Activated naive CD8-positive, alpha-beta T cell (primary cell): Measurements from ENCODE around the gene HSDL1.
A peak's percentile ranks its signal among the peaks of the same experiment; 100 is the strongest.

ENCODE experiments used
- H3K27ac Mint-ChIP-seq: one replicate; pipeline ENCODE4 v1.8.0; 2021; ENCODE audit warnings: mixed read lengths
- H3K27me3 Mint-ChIP-seq: one replicate; pipeline ENCODE4 v1.8.0; 2021; ENCODE audit warnings: mixed read lengths
- H3K36me3 Mint-ChIP-seq: one replicate; pipeline ENCODE4 v1.8.0; 2021; ENCODE audit warnings: mixed read lengths
- H3K4me1 Mint-ChIP-seq: one replicate; pipeline ENCODE4 v1.8.0; 2021; ENCODE audit warnings: low read depth, mixed read lengths
- H3K4me3 Mint-ChIP-seq: one replicate; pipeline ENCODE4 v1.8.0; 2021; ENCODE audit warnings: mild to moderate bottlenecking, mixed read lengths
- H3K9me3 Mint-ChIP-seq: one replicate; pipeline ENCODE4 v1.8.0; 2021; ENCODE audit warnings: low read depth, mixed read lengths

HSDL1 gene

DNA sequence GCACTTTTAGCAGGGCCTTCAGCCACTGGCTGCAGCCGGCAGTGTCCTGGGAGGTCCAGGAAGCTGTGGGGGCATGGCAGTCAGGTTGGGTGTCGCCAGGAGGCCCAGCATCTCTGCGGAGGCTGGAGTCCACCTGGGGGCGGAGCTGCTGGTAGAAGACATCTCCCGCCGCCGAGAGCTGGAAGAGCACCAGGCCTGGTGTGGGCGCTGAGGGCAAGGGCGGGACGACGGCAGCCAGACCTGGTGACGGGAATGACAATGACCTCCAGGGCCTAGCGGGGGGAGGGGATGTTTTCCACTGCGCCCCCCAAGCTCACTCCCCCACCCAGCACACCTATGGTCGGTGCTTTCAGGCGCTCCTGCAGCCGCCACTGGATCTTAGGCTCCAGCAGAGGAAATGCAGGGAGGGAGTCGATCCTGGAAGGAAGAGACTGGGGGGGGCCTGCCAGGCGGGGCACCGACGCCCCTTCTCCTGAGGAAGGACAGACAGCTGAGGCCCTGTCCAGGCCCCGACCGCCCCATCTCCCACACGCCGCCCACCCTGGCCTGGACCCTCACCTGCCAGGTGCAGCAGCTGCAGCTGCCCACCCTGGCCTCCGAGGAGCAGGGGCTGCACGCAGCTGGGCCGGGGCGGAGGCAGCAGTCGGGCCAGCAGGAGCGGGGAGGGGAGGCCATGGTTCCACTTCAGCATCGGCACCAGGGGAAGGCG is 34.8 kb upstream of the HSDL1 start:
- no peaks in the 10 kb centered on the region for H3K9me3 Mint-ChIP-seq
- no peaks in the 10 kb centered on the region for H3K27me3 Mint-ChIP-seq
- no peak overlapping the region for H3K4me3 Mint-ChIP-seq
- H3K36me3 Mint-ChIP-seq: peaks cover 3% of the 10 kb centered on the region
- no peak overlapping the region for H3K27ac Mint-ChIP-seq
- peaks cover 20% of the 10 kb centered on the region for H3K4me1 Mint-ChIP-seq

DNA sequence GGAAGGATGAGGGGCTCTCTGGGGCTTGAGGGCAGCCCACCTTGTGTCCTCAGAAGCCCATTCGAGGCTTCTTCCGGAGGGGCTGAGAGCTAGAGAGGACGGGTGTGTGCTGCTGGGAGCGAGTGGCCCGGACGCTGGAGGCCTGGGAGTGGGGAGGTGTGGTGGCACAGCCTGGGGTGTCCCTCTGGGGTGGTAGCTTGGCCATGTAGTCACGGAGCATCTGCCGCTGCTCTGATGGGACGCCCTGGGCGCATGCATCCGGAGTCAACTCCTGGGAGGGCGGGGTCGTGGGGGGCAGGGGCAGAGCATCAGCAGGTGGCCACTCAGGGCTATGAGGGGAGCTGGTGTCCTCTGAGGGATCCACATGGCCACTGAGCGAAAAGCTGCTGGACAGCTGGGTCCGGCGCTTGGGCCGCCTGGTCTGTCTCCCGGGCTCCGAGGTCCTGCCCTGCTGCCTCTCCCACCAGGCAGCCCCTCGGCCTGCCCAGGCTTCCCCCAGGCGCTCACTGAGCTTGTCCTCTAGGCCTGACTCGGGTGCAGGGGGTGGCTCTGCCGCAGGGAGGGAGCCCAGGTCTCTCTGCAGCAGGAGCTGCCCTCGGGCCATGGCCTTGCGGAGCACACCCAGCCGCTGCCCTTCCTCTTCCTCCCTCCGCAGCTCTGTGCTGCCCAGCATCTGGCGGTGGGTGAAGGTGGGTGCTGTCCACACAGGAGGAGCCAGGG is 34.1 kb upstream of the HSDL1 start:
- no peaks in the 10 kb centered on the region for H3K9me3 Mint-ChIP-seq
- peaks cover 15% of the 10 kb centered on the region for H3K4me1 Mint-ChIP-seq
- no peak overlapping the region for H3K4me3 Mint-ChIP-seq
- no peaks in the 10 kb centered on the region for H3K36me3 Mint-ChIP-seq
- H3K27me3 Mint-ChIP-seq: no peaks in the 10 kb centered on the region
- H3K27ac Mint-ChIP-seq: no peak overlapping the region

DNA sequence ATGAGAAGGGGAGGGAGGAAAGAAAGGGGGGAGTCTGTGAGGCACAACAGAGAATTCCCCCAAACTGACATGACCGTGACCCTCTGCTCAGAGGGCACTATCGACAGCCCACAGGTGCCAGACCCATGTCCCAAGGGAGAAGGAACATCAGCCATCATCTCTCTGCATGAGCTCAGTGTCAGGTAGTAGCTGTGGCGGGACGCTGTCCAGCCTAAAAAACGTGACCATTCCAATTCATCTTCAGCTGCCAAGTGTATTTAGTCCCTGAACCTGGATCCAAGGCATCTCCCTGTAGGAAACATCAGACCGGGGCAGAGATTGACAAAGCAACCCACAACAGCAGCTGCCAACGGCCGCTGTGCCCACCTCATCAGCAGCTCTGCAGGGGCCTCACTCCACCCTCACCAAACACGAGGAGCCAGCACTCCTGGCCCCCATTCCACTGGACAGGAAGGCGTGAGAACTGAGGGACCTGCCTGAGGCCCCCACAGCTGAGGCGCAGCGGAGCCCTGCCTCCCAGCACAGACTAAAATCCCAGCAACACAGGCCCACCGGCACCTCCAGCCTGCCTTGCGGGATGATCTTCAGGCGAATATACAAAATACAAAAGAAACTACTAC is 33.3 kb upstream of the HSDL1 start:
- Mint-ChIP-seq H3K27me3 (no peaks in the 10 kb centered on the region), H3K9me3 (no peaks in the 10 kb centered on the region), H3K36me3 (no peaks in the 10 kb centered on the region), H3K27ac (peak overlapping the region; percentile 89), H3K4me1 (peaks cover 13% of the 10 kb centered on the region), H3K4me3 (no peak overlapping the region)

DNA sequence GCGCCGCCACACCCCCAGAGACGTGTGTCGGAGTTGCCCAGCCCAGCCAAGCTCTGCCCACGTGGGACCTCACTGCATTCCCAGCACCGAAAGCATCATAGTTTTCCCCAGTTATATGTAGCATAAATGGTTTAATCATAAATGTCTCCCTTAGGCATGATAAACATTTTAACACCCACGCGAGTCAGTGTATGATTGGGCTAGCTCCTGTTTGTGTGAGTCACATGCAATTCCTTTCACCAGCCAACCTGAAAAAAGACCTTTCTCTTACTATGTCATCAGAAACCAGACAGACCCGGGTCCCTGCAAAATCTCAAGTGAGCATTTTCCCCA is 32.7 kb upstream of the HSDL1 start:
- Mint-ChIP-seq H3K27ac (peak overlapping the region; percentile 89), H3K36me3 (no peaks in the 10 kb centered on the region), H3K27me3 (no peaks in the 10 kb centered on the region), H3K9me3 (no peaks in the 10 kb centered on the region), H3K4me3 (no peak overlapping the region), H3K4me1 (peaks cover 13% of the 10 kb centered on the region)

DNA sequence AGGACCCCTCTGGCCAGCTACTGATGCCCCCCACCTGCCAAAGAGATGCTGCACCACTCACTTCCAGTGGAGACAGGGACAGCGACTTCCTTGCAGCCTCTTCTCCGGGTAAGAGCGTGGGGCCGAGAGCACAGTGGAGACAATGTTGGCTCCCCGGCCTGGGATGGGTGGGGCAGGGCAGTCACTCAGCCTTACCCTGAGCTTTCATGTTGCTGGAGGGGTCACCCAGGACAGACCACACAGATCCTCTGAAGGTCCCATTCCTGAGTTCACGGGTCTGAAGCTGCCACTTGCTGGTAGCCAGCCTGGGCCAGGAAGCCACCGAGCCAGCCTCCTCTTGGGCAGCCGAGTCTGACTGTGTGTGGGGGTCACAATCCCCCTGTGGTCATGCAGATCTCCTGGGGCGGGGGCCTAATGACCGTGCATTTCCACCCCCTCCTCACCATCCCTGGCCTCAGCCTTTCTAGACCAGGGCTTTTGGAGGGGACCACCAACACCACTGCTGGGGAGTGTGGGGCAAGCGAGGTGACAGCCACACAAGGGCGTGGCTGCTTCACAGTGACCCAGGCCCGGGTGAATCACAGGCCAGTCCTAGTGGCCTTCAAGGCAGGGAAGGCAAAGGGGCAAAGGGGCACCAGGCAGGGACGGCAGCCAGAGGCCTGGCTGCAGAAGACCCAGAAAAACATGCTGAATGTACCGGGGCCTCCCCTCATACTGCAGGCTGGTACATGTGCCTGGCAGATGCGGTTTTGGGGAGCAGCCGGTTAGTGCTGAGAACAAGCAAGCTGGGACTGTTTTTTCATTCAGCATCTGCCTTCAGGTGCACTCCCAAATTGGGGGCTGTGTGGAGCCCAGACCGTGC is 31.4 kb upstream of the HSDL1 start:
- Mint-ChIP-seq H3K36me3 (no peaks in the 10 kb centered on the region), H3K27ac (no peak overlapping the region), H3K9me3 (no peaks in the 10 kb centered on the region), H3K4me1 (peaks cover 13% of the 10 kb centered on the region), H3K27me3 (no peaks in the 10 kb centered on the region), H3K4me3 (no peak overlapping the region)

DNA sequence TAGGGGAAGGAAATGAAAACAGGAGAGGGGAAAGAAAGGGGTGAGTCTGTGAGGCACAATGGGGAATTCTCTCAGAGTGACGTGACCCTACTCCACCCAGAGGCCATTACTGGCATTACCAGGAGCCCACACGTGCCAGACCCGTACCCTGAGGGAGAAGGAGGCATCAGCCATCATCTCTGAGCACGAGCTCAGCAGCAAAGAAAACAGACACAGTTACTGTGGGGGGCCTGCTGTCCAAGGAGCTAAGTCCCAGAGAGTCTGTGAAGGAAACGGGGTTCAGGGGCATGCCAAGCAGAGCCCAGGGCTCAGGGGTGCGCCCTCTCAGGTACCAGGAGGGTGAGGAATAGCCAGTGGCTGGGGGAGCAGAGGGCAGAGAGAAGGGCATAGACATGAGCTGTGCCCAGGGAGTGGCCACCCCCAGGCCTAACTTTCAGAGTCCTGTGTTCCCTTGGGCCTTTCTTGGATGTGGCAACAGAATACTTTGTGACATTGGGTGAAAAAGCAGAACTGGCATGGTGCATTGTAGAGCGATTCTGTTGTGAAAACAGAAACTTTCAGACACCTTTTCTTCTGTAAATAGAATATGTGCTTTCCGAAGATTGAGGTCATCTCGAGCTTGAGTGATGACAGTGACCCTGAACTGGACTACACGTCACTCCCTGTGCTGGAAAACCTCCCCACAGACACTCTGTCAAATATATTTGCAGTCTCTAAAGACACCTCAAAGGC is 30.5 kb upstream of the HSDL1 start:
- no peaks in the 10 kb centered on the region for H3K9me3 Mint-ChIP-seq
- H3K27ac Mint-ChIP-seq: peak overlapping the region; percentile 12
- no peaks in the 10 kb centered on the region for H3K36me3 Mint-ChIP-seq
- peaks cover 13% of the 10 kb centered on the region for H3K4me1 Mint-ChIP-seq
- H3K4me3 Mint-ChIP-seq: no peak overlapping the region
- H3K27me3 Mint-ChIP-seq: no peaks in the 10 kb centered on the region

DNA sequence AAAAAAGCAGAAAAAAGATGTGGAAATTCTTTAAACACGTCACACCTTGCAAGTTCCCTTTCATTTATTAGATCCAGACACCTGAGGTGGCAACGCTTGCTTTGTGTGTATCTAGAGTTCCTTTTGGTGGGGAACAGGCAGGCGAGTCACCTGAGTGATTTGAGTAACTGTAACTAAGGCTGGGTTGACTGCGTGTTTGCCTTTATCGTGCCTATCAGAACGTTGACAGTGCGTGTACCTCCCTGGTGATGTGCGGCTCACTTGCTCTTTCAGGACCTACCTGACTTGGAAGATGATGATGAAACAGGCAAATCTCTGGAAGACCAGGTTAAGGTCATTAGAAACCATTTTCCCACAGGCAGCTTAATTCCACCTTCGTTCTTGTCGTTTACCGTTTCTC is 29.4 kb upstream of the HSDL1 start:
- no peak overlapping the region for H3K4me3 Mint-ChIP-seq
- H3K27ac Mint-ChIP-seq: no peak overlapping the region
- no peaks in the 10 kb centered on the region for H3K27me3 Mint-ChIP-seq
- no peaks in the 10 kb centered on the region for H3K36me3 Mint-ChIP-seq
- H3K4me1 Mint-ChIP-seq: peaks cover 13% of the 10 kb centered on the region
- no peaks in the 10 kb centered on the region for H3K9me3 Mint-ChIP-seq

DNA sequence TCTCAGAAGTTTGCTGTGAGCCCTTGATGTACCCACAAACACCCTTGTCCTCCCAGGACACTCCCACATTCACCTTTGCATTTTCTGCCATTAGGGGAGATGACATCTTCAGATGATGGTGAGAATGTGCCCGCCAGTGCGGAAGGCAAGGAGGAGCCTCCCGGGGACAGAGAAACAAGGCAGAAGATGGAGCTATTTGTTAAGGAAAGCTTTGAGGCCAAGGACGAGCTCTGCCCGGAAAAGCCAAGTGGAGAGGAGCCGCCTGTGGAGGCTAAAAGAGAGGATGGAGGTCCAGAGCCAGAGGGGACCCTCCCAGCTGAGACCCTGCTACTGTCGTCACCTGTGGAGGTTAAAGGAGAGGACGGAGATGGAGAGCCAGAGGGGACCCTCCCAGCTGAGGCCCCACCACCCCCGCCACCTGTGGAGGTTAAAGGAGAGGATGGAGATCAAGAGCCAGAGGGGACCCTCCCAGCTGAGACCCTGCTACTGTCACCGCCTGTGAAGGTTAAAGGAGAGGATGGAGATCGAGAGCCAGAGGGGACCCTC is 24.9 kb upstream of the HSDL1 start:
- no peaks in the 10 kb centered on the region for H3K36me3 Mint-ChIP-seq
- H3K27me3 Mint-ChIP-seq: peaks cover 6% of the 10 kb centered on the region
- no peak overlapping the region for H3K27ac Mint-ChIP-seq
- H3K4me1 Mint-ChIP-seq: no peaks in the 10 kb centered on the region
- H3K4me3 Mint-ChIP-seq: no peak overlapping the region
- H3K9me3 Mint-ChIP-seq: no peaks in the 10 kb centered on the region

DNA sequence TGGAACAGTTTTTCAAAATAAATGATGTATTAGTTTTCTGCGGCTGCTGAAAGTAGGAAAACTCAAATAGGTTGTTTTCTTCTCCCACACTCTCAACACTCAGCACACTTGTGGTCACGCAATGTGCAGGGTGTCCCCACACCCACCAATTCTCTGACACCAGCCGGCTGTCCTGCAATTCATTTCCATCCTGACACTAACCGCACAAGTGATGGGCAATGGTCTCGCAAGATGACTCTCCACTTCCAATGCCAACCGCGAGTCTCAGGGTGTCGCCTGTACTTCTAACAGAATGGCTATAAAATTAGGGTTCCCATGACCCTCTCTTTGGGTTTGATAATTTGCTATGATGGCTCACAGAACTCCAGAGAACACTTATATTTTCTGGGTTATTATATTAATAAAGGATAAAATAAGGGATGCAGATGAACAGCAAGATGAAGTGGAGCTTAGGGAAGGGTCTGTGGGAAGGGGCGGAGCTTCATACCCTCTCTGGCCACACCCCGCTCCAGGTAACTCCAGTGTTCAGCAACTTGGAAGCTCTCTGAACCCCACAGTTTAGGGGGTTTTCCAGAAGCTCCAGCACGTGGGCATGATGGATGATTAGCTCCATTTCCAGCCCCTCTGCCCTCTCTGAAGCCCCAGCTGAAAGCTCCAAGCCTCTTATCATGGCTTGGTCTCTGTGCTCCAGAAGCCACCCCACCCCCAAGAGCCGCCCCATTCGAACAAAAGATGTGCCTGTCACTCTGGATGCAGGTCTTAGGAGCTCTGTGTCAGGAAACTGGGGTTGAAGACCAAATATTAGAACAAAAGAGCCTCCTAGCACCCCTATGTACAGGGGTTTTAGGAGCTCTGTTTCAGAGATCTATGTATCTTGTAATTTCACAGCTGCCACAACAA is 22.1 kb upstream of the HSDL1 start:
- no peaks in the 10 kb centered on the region for H3K36me3 Mint-ChIP-seq

DNA sequence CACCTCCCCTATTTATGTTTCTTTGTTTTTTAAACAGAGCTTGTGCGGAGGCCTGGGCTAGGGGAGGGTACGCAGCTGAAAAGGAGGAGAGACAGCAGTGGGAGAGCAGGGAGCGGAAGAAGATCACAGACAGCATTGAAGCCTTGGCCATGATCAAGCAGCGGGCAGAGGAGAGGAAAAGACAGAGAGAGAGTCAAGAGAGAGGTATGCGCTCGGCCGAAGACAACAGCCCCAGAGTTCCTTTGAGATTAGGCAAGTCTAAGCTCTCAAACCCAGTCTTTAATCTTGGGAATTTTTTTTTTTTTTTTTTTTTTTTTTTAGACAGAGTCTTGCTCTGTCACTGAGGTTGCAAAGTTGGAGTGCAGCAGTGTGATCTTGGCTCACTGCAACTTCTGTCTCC is 20.8 kb upstream of the HSDL1 start:
- H3K4me1 Mint-ChIP-seq: no peaks in the 10 kb centered on the region
- no peaks in the 10 kb centered on the region for H3K9me3 Mint-ChIP-seq
- H3K4me3 Mint-ChIP-seq: no peak overlapping the region
- H3K36me3 Mint-ChIP-seq: no peaks in the 10 kb centered on the region
- H3K27ac Mint-ChIP-seq: no peak overlapping the region
- H3K27me3 Mint-ChIP-seq: peaks cover 11% of the 10 kb centered on the region

More for the DNA sequence above, 22.1 kb upstream of the HSDL1 start:
- no peaks in the 10 kb centered on the region for H3K9me3 Mint-ChIP-seq
- H3K27me3 Mint-ChIP-seq: peaks cover 9% of the 10 kb centered on the region
- no peaks in the 10 kb centered on the region for H3K4me1 Mint-ChIP-seq
- H3K4me3 Mint-ChIP-seq: no peak overlapping the region
- no peak overlapping the region for H3K27ac Mint-ChIP-seq

DNA sequence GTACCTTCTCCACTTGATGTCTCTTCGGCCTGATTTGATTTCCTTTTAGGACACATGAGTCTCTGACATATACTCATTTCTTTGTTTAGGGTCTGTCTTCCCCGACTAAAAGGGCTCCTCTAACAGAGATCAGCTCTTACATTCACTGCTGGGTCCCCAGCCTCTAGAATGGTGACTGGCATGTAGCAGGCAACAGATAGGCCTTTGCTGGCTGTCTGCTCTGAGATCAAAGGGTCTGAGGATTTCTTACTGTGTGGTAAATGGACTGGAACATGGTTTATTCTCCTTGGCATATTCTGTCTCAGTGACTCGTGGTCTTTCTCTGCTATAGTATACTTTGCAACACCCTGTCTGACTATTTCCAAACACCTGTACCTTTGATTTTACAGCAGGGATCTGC is 16.8 kb upstream of the HSDL1 start:
- no peak overlapping the region for H3K27ac Mint-ChIP-seq
- H3K27me3 Mint-ChIP-seq: peaks cover 15% of the 10 kb centered on the region
- no peaks in the 10 kb centered on the region for H3K4me1 Mint-ChIP-seq

DNA sequence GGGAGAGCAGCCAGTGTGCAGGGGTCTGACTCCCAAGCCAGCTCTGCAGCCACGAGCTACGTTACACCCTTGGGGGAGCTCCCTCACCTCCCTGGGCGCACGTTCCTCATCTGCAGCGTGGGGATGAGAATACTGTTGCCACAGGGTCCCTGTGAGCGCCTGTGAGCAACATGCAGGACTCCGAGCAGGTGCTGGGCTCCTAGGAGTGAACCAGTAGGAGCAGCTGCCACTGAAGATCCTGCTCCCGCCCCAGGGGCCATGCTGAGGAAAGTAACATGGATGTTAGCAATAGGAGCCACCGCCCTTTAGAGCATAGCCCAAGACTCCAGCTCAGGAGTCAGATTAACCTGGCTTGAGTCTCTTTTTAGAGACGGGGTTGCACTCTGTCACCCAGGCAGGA is 16.1 kb upstream of the HSDL1 start:
- no peaks in the 10 kb centered on the region for H3K9me3 Mint-ChIP-seq
- H3K36me3 Mint-ChIP-seq: no peaks in the 10 kb centered on the region
- no peak overlapping the region for H3K27ac Mint-ChIP-seq
- H3K4me3 Mint-ChIP-seq: no peak overlapping the region
- H3K4me1 Mint-ChIP-seq: no peaks in the 10 kb centered on the region
- peaks cover 18% of the 10 kb centered on the region for H3K27me3 Mint-ChIP-seq

More for the DNA sequence above, 16.8 kb upstream of the HSDL1 start:
- H3K4me3 Mint-ChIP-seq: no peak overlapping the region
- H3K36me3 Mint-ChIP-seq: no peaks in the 10 kb centered on the region
- no peaks in the 10 kb centered on the region for H3K9me3 Mint-ChIP-seq

DNA sequence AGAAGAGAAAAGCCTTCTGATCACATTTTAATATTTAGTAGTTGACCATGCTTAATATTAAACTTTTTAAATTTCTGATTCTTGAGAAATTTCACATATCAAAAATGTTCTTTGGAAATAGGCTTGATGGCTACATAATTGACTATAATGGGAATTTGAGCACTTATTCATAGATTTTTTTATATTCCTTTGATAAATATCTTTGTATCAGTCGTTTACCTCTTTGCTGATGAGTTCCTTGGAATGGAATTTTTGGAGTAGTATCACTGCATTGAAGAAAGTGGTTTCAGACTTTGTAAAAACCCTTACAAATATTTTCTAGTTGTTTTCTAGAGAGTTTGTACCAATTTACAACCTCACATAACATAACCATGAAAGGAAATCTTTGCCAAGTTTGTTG is 14.8 kb upstream of the HSDL1 start:
- Mint-ChIP-seq H3K36me3 (no peaks in the 10 kb centered on the region), H3K27ac (no peak overlapping the region), H3K4me3 (no peak overlapping the region), H3K27me3 (peaks cover 15% of the 10 kb centered on the region), H3K9me3 (no peaks in the 10 kb centered on the region), H3K4me1 (no peaks in the 10 kb centered on the region)
